Measurements from ENCODE around the gene RASSF8.

RASSF8 gene

DNA sequence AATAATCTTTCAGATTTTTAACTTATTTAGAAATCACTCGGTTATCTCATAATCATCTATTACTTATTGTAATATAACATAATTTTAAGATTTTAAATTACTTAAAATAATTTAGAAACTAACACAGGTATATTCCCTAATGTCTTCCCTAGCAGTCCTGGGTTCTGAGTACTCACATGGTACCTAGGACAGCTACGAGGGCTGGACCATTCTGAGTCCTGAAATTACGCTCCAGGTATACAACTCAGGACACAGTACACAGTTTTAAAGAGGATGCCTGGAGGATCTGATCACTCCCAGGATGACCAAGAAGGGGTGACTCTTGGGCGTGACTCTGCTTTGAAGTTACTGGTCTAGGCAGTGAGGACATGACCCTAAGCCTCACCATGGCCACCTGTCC lies 9.1 kb upstream of the RASSF8 start:
- no peaks in the 10 kb centered on the region for H4K20me1 ChIP-seq (ENCODE audit: low read depth, low read length)

DNA sequence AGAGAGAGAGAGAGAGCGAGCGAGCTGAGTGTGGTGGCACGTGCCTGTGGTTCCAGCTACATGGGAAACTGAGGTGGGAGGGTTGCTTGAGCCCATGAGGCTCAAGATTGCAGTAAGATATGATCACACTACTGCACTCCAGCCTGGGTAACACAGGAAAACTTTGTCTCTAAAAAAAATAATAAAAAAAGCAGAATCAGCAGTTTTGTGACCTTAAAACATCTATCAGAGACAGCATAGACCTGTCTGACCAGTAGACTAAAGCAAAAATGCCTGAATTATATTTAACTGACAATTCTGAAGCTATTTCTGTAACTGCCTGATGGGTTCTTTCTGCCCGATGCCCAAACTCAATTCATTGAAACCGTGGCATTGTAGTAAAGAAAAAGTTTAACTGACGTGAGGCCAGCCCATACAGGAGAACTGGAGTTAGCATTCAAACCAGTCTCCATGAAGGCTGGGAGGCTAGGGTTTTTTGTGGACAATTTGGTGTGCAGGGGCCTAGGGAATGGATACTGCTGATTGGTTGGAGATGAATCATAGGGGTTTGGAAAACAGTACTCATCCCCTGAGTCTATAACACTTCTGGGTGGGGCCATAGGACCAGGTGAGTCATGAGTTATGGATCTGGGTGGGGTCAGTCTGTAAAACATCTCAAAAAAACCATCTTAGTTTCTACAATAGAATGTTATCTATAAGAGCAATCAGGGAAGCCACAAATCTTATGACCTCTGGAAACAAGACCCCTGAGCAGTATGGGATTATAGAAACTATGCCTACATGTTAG lies 8.0 kb upstream of the RASSF8 start:
- Histone ChIP-seq H3K36me3 (ENCODE audit: low read length) (no peaks in the 10 kb centered on the region), H3K9me2 (replicated peaks; ENCODE audit: insufficient read depth, low read length) (no peaks in the 10 kb centered on the region), H3K4me3 (ENCODE audit: insufficient read depth, low read length, poor library complexity, severe bottlenecking) (no peak overlapping the region), H3F3A (ENCODE audit: insufficient read depth) (no peaks in the 10 kb centered on the region), H3K4me2 (ENCODE audit: low read depth, low read length, poor library complexity, severe bottlenecking) (no peak overlapping the region), H3K79me2 (ENCODE audit: insufficient read depth, low read length) (no peaks in the 10 kb centered on the region), H3K9me3 (ENCODE audit: insufficient read depth, low read length) (no peaks in the 10 kb centered on the region), H3K27ac (ENCODE audit: low read depth, low read length) (no peak overlapping the region), H3K27me3 (ENCODE audit: low read length) (no peaks in the 10 kb centered on the region), H3K9ac (ENCODE audit: low read length) (no peak overlapping the region), H2AFZ (ENCODE audit: low read depth, low read length, severe bottlenecking) (no peak overlapping the region), H4K20me1 (ENCODE audit: low read depth, low read length) (no peaks in the 10 kb centered on the region)
- TF ChIP-seq, protein P1, sequence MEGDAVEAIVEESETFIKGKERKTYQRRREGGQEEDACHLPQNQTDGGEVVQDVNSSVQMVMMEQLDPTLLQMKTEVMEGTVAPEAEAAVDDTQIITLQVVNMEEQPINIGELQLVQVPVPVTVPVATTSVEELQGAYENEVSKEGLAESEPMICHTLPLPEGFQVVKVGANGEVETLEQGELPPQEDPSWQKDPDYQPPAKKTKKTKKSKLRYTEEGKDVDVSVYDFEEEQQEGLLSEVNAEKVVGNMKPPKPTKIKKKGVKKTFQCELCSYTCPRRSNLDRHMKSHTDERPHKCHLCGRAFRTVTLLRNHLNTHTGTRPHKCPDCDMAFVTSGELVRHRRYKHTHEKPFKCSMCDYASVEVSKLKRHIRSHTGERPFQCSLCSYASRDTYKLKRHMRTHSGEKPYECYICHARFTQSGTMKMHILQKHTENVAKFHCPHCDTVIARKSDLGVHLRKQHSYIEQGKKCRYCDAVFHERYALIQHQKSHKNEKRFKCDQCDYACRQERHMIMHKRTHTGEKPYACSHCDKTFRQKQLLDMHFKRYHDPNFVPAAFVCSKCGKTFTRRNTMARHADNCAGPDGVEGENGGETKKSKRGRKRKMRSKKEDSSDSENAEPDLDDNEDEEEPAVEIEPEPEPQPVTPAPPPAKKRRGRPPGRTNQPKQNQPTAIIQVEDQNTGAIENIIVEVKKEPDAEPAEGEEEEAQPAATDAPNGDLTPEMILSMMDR (IDR thresholded peaks at IDR 0.05; ENCODE audit: insufficient read depth, low read length, poor library complexity, severe bottlenecking), result no peak
- no peak for TF ChIP-seq EZH2phosphoT487 (conservative IDR thresholded peaks at IDR 0.05; ENCODE audit: low read length)

More for the DNA sequence above, 9.1 kb upstream of the RASSF8 start:
- Histone ChIP-seq H2AFZ (ENCODE audit: low read depth, low read length, severe bottlenecking) (no peak overlapping the region), H3K27ac (ENCODE audit: low read depth, low read length) (no peak overlapping the region), H3K27me3 (ENCODE audit: low read length) (no peaks in the 10 kb centered on the region), H3K9me3 (ENCODE audit: insufficient read depth, low read length) (no peaks in the 10 kb centered on the region), H3K79me2 (ENCODE audit: insufficient read depth, low read length) (no peaks in the 10 kb centered on the region), H3K36me3 (ENCODE audit: low read length) (no peaks in the 10 kb centered on the region), H3K4me2 (ENCODE audit: low read depth, low read length, poor library complexity, severe bottlenecking) (no peak overlapping the region), H3K4me3 (ENCODE audit: insufficient read depth, low read length, poor library complexity, severe bottlenecking) (no peak overlapping the region), H3K9me2 (replicated peaks; ENCODE audit: insufficient read depth, low read length) (no peaks in the 10 kb centered on the region), H3F3A (ENCODE audit: insufficient read depth) (no peaks in the 10 kb centered on the region), H3K9ac (ENCODE audit: low read length) (no peak overlapping the region)
- no peak for TF ChIP-seq EZH2phosphoT487 (conservative IDR thresholded peaks at IDR 0.05; ENCODE audit: low read length)
- TF ChIP-seq, protein P1 (IDR thresholded peaks at IDR 0.05; ENCODE audit: insufficient read depth, low read length, poor library complexity, severe bottlenecking), result no peak

DNA sequence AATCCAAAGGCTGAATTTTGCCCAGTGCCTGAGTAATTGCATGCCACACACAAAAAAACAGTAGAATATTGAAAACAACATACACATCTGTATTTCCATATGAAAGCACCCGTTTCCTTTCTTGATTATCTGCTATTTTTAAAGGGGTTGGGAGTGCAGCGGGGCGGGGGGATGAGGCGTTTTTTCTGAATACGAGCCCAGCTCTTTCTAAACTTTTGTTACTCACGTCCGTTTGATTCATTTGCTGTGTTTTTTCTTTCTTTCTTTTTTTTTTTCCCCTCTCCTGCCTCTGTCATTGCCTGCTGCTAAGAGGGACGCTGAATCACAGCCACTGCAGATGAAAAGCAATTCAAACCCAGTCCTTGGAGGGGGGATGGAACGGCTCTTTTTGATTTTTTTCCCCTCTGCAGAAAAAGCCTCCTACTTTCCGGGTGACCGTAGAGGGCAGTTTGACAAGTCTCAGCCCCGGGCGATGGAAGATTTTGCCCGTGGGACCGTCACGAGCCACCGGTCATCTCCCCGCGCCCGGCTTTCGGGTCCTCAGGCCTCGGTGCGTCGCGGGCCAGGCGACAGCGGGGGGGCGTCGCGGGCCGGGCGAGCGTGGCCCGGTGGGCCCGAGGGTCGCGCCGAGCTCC lies 572 bp upstream of the RASSF8 start:
- Histone ChIP-seq H3K4me3 (ENCODE audit: insufficient read depth, low read length, poor library complexity, severe bottlenecking) (peak overlapping the region; percentile 53), H3K9me3 (ENCODE audit: insufficient read depth, low read length) (no peaks in the 10 kb centered on the region), H2AFZ (ENCODE audit: low read depth, low read length, severe bottlenecking) (peak overlapping the region; percentile 94), H3F3A (ENCODE audit: insufficient read depth) (0 out of 2 replicates have a peak, but pooled peaks cover 4% of the 10 kb centered on the region), H4K20me1 (ENCODE audit: low read depth, low read length) (no peaks in the 10 kb centered on the region), H3K27ac (ENCODE audit: low read depth, low read length) (no peak overlapping the region), H3K27me3 (ENCODE audit: low read length) (no peaks in the 10 kb centered on the region), H3K4me2 (ENCODE audit: low read depth, low read length, poor library complexity, severe bottlenecking) (peak overlapping the region; percentile 59), H3K36me3 (ENCODE audit: low read length) (no peaks in the 10 kb centered on the region), H3K9ac (ENCODE audit: low read length) (peak overlapping the region; percentile 56), H3K79me2 (ENCODE audit: insufficient read depth, low read length) (no peaks in the 10 kb centered on the region), H3K9me2 (replicated peaks; ENCODE audit: insufficient read depth, low read length) (no peaks in the 10 kb centered on the region)
- no peak for TF ChIP-seq EZH2phosphoT487 (conservative IDR thresholded peaks at IDR 0.05; ENCODE audit: low read length)
- TF ChIP-seq, protein P1 (IDR thresholded peaks at IDR 0.05; ENCODE audit: insufficient read depth, low read length, poor library complexity, severe bottlenecking), result no peak

Data from SU-DHL-6 (cell line).